Activated naive CD8-positive, alpha-beta T cell treated with anti-CD3 and anti-CD28 coated beads, Interleukin-2, amount 10 ng/mL, durations not matched to agents 7 days and 5 days (primary cell): ENCODE measurements around the gene PTK6. TPM values are rescaled to one million over a fixed set of nuclear protein-coding genes. Genes with fewer than 3 reads are reported as not detected.
"Not testable (repeated sequence)": the region's sequence is repeated elsewhere in the genome, so short reads cannot be mapped to it uniquely, and the experiment has no call there.

Experiments
- ATAC-seq: fragments of 150-1000 bp; cut with Tn5 transposase; one replicate; pipeline ENCODE4 v1.10.0; 2021; ENCODE audit warnings: low read depth, moderate library complexity
- POLR2A ChIA-PET: fragments of 350-600 bp; sonication (Branson Sonifier 250); formaldehyde crosslinking; loops from one replicate; lab custom pipeline; 2021; ENCODE audit warnings: antibody characterized with exemption; lab: Charles Lee
- DNase-seq: peaks from one replicate; pipeline ENCODE4 v3.0.0; 2021
- H3K27ac Mint-ChIP-seq: one replicate; pipeline ENCODE4 v1.8.0; 2022; ENCODE audit warnings: mild to moderate bottlenecking, mixed read lengths
- H3K27me3 Mint-ChIP-seq: one replicate; pipeline ENCODE4 v1.8.0; 2022; ENCODE audit warnings: mild to moderate bottlenecking, moderate library complexity, mixed read lengths
- H3K36me3 Mint-ChIP-seq: one replicate; pipeline ENCODE4 v1.8.0; 2021; ENCODE audit warnings: mild to moderate bottlenecking, mixed read lengths
- H3K4me1 Mint-ChIP-seq: one replicate; pipeline ENCODE4 v1.8.0; 2021; ENCODE audit warnings: mixed read lengths
- H3K4me3 Mint-ChIP-seq: one replicate; pipeline ENCODE4 v1.8.0; 2022; ENCODE audit warnings: mild to moderate bottlenecking, moderate library complexity, mixed read lengths
- H3K9me3 Mint-ChIP-seq: one replicate; pipeline ENCODE4 v1.8.0; 2021; ENCODE audit warnings: mixed read lengths
- total RNA-seq, 2 experiments: library from RNA; stranded (reverse); gene quantifications; one replicate each; pipeline ENCODE4 v1.2.3, GENCODE V29; 2021

PTK6 gene
- total RNA-seq, 2 experiments from 2014 or later: 0.11 to 0.31 TPM

- Mint-ChIP-seq H3K4me3 (peak overlapping the region; percentile 79), H3K4me1 (peaks cover 9% of the 10 kb centered on the region), H3K27ac (peak overlapping the region; percentile 61), H3K36me3 (peaks cover 22% of the 10 kb centered on the region), H3K9me3 (peaks cover 6% of the 10 kb centered on the region), H3K27me3 (peaks cover 5% of the 10 kb centered on the region)
- peak; percentile 85 for DNase-seq
- POLR2A ChIA-PET: interaction anchor here (0.6 to 7.3 kb wide), 40 partner anchors 8 to 897 kb away, joined by 3 to 88 read pairs (median 4); partner anchors contain the start of genes ARFRP1, DNAJC5, GMEB2 and HELZ2
- peak; percentile 59 for ATAC-seq
Measured at GRCh38 chr20:63520934-63521601, 16.1 kb downstream of the PTK6 start.

DNA sequence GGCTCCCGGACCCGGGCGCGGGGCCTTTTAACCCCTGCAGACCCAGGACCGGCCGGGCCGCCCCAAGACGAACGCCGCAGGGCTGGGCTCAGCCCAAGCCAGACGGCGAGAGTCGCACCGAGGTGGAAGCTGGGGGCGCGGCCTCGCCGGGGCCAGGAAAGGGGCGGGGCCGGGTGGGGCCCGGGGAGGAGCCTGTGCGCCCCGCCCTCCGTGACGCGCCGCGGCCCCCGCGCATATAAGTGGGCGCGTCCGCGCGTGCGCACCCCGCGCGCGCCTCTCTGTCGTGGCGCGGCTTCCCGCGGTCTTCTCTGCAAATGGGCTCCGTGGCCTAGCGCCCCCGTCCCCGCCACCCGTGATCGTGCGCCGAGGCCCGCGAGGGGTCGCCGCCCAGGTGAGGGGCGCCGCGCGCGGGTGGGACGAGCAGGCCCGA lies 16.7 kb downstream of the PTK6 start, which contains the start of gene PPDPF:
TSS of gene PPDPF (plus strand) at position 262 of the 430 bp plus-strand sequence. CDS start 544 bp downstream, outside the sequence.
- peak within 1 kb of the TSS; percentile 75 for H3K27ac Mint-ChIP-seq
- peaks cover 6% of the 10 kb centered on the region for H3K27me3 Mint-ChIP-seq
- ATAC-seq: peak; percentile 72
- H3K4me1 Mint-ChIP-seq: peaks cover 9% of the 10 kb centered on the region
- peaks cover 7% of the 10 kb centered on the region for H3K9me3 Mint-ChIP-seq
- H3K36me3 Mint-ChIP-seq: peaks cover 22% of the 10 kb centered on the region
- peak within 1 kb of the TSS; percentile 79 for H3K4me3 Mint-ChIP-seq
- POLR2A ChIA-PET: interaction anchor here (0.7 to 7.3 kb wide), 30 partner anchors 9 to 897 kb away, joined by 3 to 88 read pairs (median 4); partner anchors contain the start of genes ARFRP1, GMEB2, HELZ2 and PRPF6
- DNase-seq: peak; percentile 93

- ATAC-seq (peak; percentile 68), DNase-seq (peak; percentile 85)
- H3K9me3 Mint-ChIP-seq: peaks cover 9% of the 10 kb centered on the region
- peaks cover 11% of the 10 kb centered on the region for H3K4me1 Mint-ChIP-seq
- peak overlapping the region; percentile 74 for H3K4me3 Mint-ChIP-seq
- H3K27ac Mint-ChIP-seq: peak overlapping the region; percentile 75
- peaks cover 9% of the 10 kb centered on the region for H3K27me3 Mint-ChIP-seq
- H3K36me3 Mint-ChIP-seq: peaks cover 24% of the 10 kb centered on the region
- POLR2A ChIA-PET: interaction anchor here (1.0 to 7.3 kb wide), 18 partner anchors 10 to 896 kb away, joined by 3 to 88 read pairs (median 5); partner anchors contain the start of genes ARFRP1, GMEB2, HELZ2 and PRPF6
Measured at GRCh38 chr20:63519668-63520503, 17.3 kb downstream of the PTK6 start.

GRCh38 chr20:63518946-63519667 lies 18.1 kb downstream of the PTK6 start:
- peaks cover 9% of the 10 kb centered on the region for H3K4me1 Mint-ChIP-seq

DNA sequence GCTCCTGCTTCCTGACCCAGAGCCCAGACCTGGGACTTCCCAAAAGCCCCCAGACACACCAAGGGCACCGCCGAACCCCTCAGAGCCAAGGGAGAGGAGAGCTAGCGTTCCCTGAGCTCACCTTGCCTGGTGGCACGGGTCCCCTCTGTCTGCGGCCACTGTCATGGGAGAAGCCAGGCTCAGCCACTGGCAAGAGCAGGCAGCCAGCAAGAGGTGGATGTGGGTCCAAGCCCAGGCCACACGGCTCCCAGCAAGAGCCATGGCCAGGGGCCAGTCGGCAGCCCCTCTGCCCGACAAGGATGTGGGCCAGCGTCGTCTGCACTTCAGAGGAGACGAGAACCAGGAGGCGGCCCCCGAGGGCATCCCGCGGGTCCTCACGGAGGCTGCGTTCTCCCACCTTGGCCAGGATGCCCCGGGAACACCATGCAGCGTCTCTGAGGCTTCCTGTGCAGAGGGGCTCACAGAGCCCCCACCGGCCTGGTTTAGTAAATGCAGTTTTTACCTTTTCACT lies 18.8 kb downstream of the PTK6 start:
- ATAC-seq (no peak), DNase-seq (no peak)
- peaks cover 16% of the 10 kb centered on the region for H3K36me3 Mint-ChIP-seq
- POLR2A ChIA-PET: no interaction called here
- peaks cover 7% of the 10 kb centered on the region for H3K9me3 Mint-ChIP-seq
- peaks cover 15% of the 10 kb centered on the region for H3K27me3 Mint-ChIP-seq
- H3K4me3 Mint-ChIP-seq: no peak overlapping the region
- H3K4me1 Mint-ChIP-seq: peaks cover 6% of the 10 kb centered on the region
- H3K27ac Mint-ChIP-seq: no peak overlapping the region

More at GRCh38 chr20:63518946-63519667, 18.1 kb downstream of the PTK6 start:
- DNase-seq (peak; percentile 34), ATAC-seq (no peak)
- Mint-ChIP-seq H3K27me3 (peaks cover 13% of the 10 kb centered on the region), H3K27ac (peak overlapping the region; percentile 75), H3K36me3 (peaks cover 22% of the 10 kb centered on the region), H3K9me3 (peaks cover 11% of the 10 kb centered on the region), H3K4me3 (peak overlapping the region; percentile 74)
- POLR2A ChIA-PET: interaction anchor here (2.5 to 7.3 kb wide), 2 partner anchors 17 to 122 kb away, joined by 20 to 88 read pairs; partner anchors contain the start of gene PTK6

GRCh38 chr20:63517376-63518309 lies 19.5 kb downstream of the PTK6 start:
- POLR2A ChIA-PET: no interaction called here

GRCh38 chr20:63514520-63514919 lies 22.7 kb downstream of the PTK6 start:
- DNase-seq, H3K36me3 Mint-ChIP-seq, H3K9me3 Mint-ChIP-seq, H3K27ac Mint-ChIP-seq, POLR2A ChIA-PET, ATAC-seq, H3K4me1 Mint-ChIP-seq, H3K4me3 Mint-ChIP-seq: not testable (repeated sequence)
- H3K27me3 Mint-ChIP-seq: peaks cover 46% of the 10 kb centered on the region

More at GRCh38 chr20:63517376-63518309, 19.5 kb downstream of the PTK6 start:
- Mint-ChIP-seq H3K9me3 (peaks cover 6% of the 10 kb centered on the region), H3K36me3 (peaks cover 9% of the 10 kb centered on the region), H3K4me3 (no peak overlapping the region), H3K4me1 (peaks cover 5% of the 10 kb centered on the region), H3K27ac (no peak overlapping the region), H3K27me3 (peaks cover 22% of the 10 kb centered on the region)
- no peak for DNase-seq
- no peak for ATAC-seq

- DNase-seq (no peak), ATAC-seq (no peak)
- POLR2A ChIA-PET: no interaction called here
- no peak overlapping the region for H3K4me3 Mint-ChIP-seq
- H3K4me1 Mint-ChIP-seq: peaks cover 3% of the 10 kb centered on the region
- H3K36me3 Mint-ChIP-seq: peaks cover 2% of the 10 kb centered on the region
- peaks cover 7% of the 10 kb centered on the region for H3K9me3 Mint-ChIP-seq
- H3K27ac Mint-ChIP-seq: no peak overlapping the region
- H3K27me3 Mint-ChIP-seq: peaks cover 55% of the 10 kb centered on the region
Measured at GRCh38 chr20:63513207-63513606, 24.0 kb downstream of the PTK6 start.

DNA sequence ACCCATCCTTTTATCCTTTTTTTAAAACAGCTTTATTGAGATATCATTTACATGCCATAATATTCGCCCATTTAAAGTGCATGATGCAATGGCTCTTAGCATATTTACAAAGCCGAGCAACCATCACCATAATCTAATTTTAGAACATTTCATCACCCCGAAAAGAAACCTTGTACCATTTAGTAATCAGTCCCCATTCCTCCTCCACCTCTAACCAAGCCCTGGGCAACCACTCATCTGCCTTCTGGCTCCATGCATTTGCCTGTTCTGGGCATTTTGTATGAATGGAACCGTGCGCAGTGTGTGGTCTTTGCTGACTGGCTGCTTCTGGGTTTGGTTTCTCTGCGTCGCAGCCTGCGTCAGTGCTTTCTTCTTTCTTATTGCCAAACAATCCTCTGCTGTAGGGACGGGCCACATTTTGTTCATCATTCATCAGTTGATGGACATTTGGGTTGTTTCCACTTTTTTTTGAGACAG lies 28.1 kb downstream of the PTK6 start:
- Mint-ChIP-seq H3K4me3 (no peak overlapping the region), H3K27me3 (peaks cover 49% of the 10 kb centered on the region)

GRCh38 chr20:63508072-63508768 lies 29.0 kb downstream of the PTK6 start:
- Mint-ChIP-seq H3K27me3 (peaks cover 45% of the 10 kb centered on the region), H3K4me3 (no peak overlapping the region), H3K9me3 (peaks cover 5% of the 10 kb centered on the region), H3K27ac (no peak overlapping the region), H3K36me3 (no peaks in the 10 kb centered on the region), H3K4me1 (peaks cover 6% of the 10 kb centered on the region)
- POLR2A ChIA-PET: no interaction called here
- no peak for ATAC-seq
- no peak for DNase-seq

More for the DNA sequence above, 28.1 kb downstream of the PTK6 start:
- H3K9me3 Mint-ChIP-seq: peaks cover 5% of the 10 kb centered on the region
- ATAC-seq (no peak), DNase-seq (no peak)
- no peaks in the 10 kb centered on the region for H3K36me3 Mint-ChIP-seq
- POLR2A ChIA-PET: no interaction called here
- H3K4me1 Mint-ChIP-seq: peaks cover 6% of the 10 kb centered on the region
- no peak overlapping the region for H3K27ac Mint-ChIP-seq

DNA sequence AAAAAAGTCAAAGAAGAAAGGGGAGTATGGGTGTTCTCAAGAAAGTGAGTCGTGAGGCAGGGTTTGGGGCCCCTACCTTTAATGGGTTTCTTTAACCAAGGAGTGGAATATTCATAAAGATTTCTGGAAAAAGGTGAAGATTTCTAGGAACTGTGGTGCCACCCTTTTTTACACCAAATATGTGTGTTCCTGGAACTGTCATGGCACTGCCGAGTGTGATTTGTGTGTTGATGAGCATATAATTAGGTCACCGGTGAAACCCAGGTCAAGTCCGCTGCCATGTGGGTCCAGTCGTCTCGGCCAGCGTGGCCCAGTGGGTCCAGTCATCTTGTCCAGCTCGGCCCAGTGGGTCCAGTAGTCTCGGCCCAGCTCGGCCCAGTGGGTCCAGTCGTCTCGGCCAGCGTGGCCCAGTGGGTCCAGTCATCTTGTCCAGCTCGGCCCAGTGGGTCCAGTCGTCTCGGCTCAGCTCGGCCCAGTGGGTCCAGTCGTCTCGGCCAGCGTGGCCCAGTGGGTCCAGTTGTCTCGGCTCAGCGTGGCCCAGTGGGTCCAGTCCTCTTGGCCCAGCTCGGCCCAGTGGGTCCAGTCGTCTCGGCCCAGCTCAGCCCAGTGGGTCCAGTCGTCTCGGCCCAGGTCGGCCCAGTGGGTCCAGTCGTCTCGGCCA lies 30.0 kb downstream of the PTK6 start:
- DNase-seq (no peak), ATAC-seq (no peak)
- POLR2A ChIA-PET: no interaction called here
- no peak overlapping the region for H3K4me3 Mint-ChIP-seq
- H3K4me1 Mint-ChIP-seq: peaks cover 6% of the 10 kb centered on the region
- H3K27me3 Mint-ChIP-seq: peaks cover 37% of the 10 kb centered on the region
- H3K9me3 Mint-ChIP-seq: peaks cover 5% of the 10 kb centered on the region
- H3K36me3 Mint-ChIP-seq: no peaks in the 10 kb centered on the region
- H3K27ac Mint-ChIP-seq: no peak overlapping the region
